GM21825 (cell line): ENCODE data around the gene TNC.

Experiments used
- ATAC-seq: cut with Tn5 transposase; IDR thresholded peaks from one replicate; pipeline ENCODE4 v1.9.1; 2021; ENCODE audit warnings: mild to moderate bottlenecking, moderate library complexity; ENCODE audit not compliant: unreplicated experiment

The TNC gene

GRCh38 chr9:115117999-115118878 lies at the start of gene TNC:
Gene TNC, minus strand, starts transcription at chr9:115118157. Its CDS starts 27,139 bp downstream, at chr9:115091018.
- ATAC-seq, result no peak

- ATAC-seq, result no peak
Observed at GRCh38 chr9:115167175-115167574, 49.2 kb upstream of the TNC start.

GRCh38 chr9:115165233-115165632 lies 47.3 kb upstream of the TNC start:
- ATAC-seq, result no peak

- ATAC-seq, result no peak
Observed at GRCh38 chr9:115164511-115164974, 46.6 kb upstream of the TNC start.

- ATAC-seq, result no peak
Observed at GRCh38 chr9:115162946-115163345, 45.0 kb upstream of the TNC start.

- ATAC-seq, result no peak
Observed at GRCh38 chr9:115161446-115161845, 43.5 kb upstream of the TNC start.

GRCh38 chr9:115158661-115159481 lies 40.9 kb upstream of the TNC start:
- ATAC-seq, result no peak

GRCh38 chr9:115157245-115157674 lies 39.3 kb upstream of the TNC start:
- no peak for ATAC-seq

- no peak for ATAC-seq
Observed at GRCh38 chr9:115155037-115155436, 37.1 kb upstream of the TNC start.

GRCh38 chr9:115154617-115155016 lies 36.7 kb upstream of the TNC start:
- ATAC-seq, result no peak

- ATAC-seq, result no peak
Observed at GRCh38 chr9:115152281-115152820, 34.4 kb upstream of the TNC start.

- no peak for ATAC-seq
Observed at GRCh38 chr9:115148721-115149120, 30.8 kb upstream of the TNC start.

GRCh38 chr9:115146581-115147021 lies 28.6 kb upstream of the TNC start:
- no peak for ATAC-seq

GRCh38 chr9:115144706-115145105 lies 26.7 kb upstream of the TNC start:
- no peak for ATAC-seq

- ATAC-seq, result no peak
Observed at GRCh38 chr9:115143689-115144088, 25.7 kb upstream of the TNC start.

- no peak for ATAC-seq
Observed at GRCh38 chr9:115142517-115143270, 24.7 kb upstream of the TNC start.

GRCh38 chr9:115142090-115142489 lies 24.1 kb upstream of the TNC start:
- no peak for ATAC-seq

- no peak for ATAC-seq
Observed at GRCh38 chr9:115141612-115142011, 23.7 kb upstream of the TNC start.

- ATAC-seq, result no peak
Observed at GRCh38 chr9:115138151-115138550, 20.2 kb upstream of the TNC start.

- ATAC-seq, result no peak
Observed at GRCh38 chr9:115137526-115137925, 19.6 kb upstream of the TNC start.
